Thyroid gland (tissue), 4 donors: Measurements from ENCODE around the gene BBS9. TPM values are rescaled to one million over a fixed set of nuclear protein-coding genes. Genes with fewer than 3 reads are reported as not detected.

ENCODE experiments used
- DNase-seq, 2 donors: peaks; one replicate each; pipeline ENCODE4 v3.0.0-alpha.2; 2019
- H3K27ac ChIP-seq, 3 donors: fragments of 200-600 bp; sonication (generic); 1 replicate in 2 of 3; 2 replicates in 1 of 3; pipeline ENCODE4 v1.5.1; 2016 to 2019; ENCODE audit warnings: mild to moderate bottlenecking in 1 of 3, moderate library complexity in 1 of 3
- H3K27me3 ChIP-seq: fragments of 200-600 bp; sonication (generic); one replicate; pipeline ENCODE4 v1.5.1; 2019
- H3K36me3 ChIP-seq, 2 donors: fragments of 200-600 bp; sonication (generic); one replicate each; pipeline ENCODE4 v1.5.1; 2016 to 2019
- H3K4me1 ChIP-seq, 2 donors: fragments of 200-600 bp; sonication (generic); one replicate each; pipeline ENCODE4 v1.5.1; 2017 to 2019
- H3K4me3 ChIP-seq, 3 donors: fragments of 200-600 bp; sonication (generic); replicated peaks in 1 of 3; 1 replicate in 2 of 3; 2 replicates in 1 of 3; pipeline ENCODE4 v1.5.1; 2016; ENCODE audit warnings: mild to moderate bottlenecking in 1 of 3
- H3K9me3 ChIP-seq: fragments of 200-600 bp; sonication (generic); one replicate; pipeline ENCODE4 v1.5.1; 2017
- POLR2A ChIP-seq, 2 donors: fragments of 450-650 bp; IDR thresholded peaks; one replicate each; pipeline ENCODE4 v1.6.1; 2017; ENCODE audit warnings: antibody characterized with exemption in 2 of 2, mild to moderate bottlenecking in 2 of 2, moderate library complexity in 1 of 2
- WGBS, 2 donors: methylation state at CpG; one replicate each; pipeline ENCODE4 v1.1.5; 2017; 5-methylcytosine and 5-hydroxymethylcytosine counted together
- intact Hi-C: fragments of 100-400 bp; cut with DNase I; formaldehyde crosslinking; loops from one replicate; pipeline ENCODE4 v1.15.1; 2023
- total RNA-seq, 4 donors: library from RNA; depleted of rRNA; stranded (reverse); fragments of >200 nt; gene quantifications; one replicate each; pipeline ENCODE4 v1.2.3, GENCODE V29; 2016
- TF ChIP-seq, protein P1 (sequence below), 6 experiments: fragments of 200-600 bp in 3 of 6; fragments of 450-650 bp in 3 of 6; sonication (generic) in 3 of 6; IDR thresholded peaks; one replicate each; pipeline ENCODE4 v1.5.1; 2016 to 2019; ENCODE audit warnings: antibody characterized with exemption in 6 of 6, mild to moderate bottlenecking in 2 of 6, inconsistent platforms in 1 of 6, moderate library complexity in 1 of 6

The BBS9 gene
- total RNA-seq, 4 donors from 2014 or later: 59.2 to 84.8 (median 73.1) TPM

- no peaks in the 10 kb centered on the region for H3K9me3 ChIP-seq
- no peaks in the 10 kb centered on the region for H3K4me1 ChIP-seq
- no peaks in the 10 kb centered on the region for H3K27me3 ChIP-seq
- DNase-seq: no peak
- H3K27ac ChIP-seq: no peak overlapping the region
- WGBS, 2 donors: 89 to 98% methylated on average over 1 of the region's 1 CpG
- TF ChIP-seq, protein P1, sequence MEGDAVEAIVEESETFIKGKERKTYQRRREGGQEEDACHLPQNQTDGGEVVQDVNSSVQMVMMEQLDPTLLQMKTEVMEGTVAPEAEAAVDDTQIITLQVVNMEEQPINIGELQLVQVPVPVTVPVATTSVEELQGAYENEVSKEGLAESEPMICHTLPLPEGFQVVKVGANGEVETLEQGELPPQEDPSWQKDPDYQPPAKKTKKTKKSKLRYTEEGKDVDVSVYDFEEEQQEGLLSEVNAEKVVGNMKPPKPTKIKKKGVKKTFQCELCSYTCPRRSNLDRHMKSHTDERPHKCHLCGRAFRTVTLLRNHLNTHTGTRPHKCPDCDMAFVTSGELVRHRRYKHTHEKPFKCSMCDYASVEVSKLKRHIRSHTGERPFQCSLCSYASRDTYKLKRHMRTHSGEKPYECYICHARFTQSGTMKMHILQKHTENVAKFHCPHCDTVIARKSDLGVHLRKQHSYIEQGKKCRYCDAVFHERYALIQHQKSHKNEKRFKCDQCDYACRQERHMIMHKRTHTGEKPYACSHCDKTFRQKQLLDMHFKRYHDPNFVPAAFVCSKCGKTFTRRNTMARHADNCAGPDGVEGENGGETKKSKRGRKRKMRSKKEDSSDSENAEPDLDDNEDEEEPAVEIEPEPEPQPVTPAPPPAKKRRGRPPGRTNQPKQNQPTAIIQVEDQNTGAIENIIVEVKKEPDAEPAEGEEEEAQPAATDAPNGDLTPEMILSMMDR (IDR thresholded peaks at IDR 0.05): no peak
- no peak for TF ChIP-seq POLR2A (IDR thresholded peaks at IDR 0.05)
- intact Hi-C loops: no loop called here
- no peak overlapping the region for H3K4me3 ChIP-seq
- no peaks in the 10 kb centered on the region for H3K36me3 ChIP-seq
These were observed 405.5 kb downstream of the BBS9 start for GRCh38 chr7:33534833-33535232.

- Histone ChIP-seq H3K27me3 (no peaks in the 10 kb centered on the region), H3K36me3 (no peaks in the 10 kb centered on the region), H3K4me3 (no peak overlapping the region), H3K9me3 (no peaks in the 10 kb centered on the region), H3K27ac (no peak overlapping the region), H3K4me1 (no peaks in the 10 kb centered on the region)
- TF ChIP-seq, protein P1 (IDR thresholded peaks at IDR 0.05): no peak
- no peak for TF ChIP-seq POLR2A (IDR thresholded peaks at IDR 0.05)
- intact Hi-C loops: no loop called here
- no peak for DNase-seq
- whole genome bisulfite sequencing, 2 donors: 75 to 81% methylated on average over 7 of the region's 7 CpGs
These were observed 406.6 kb downstream of the BBS9 start for GRCh38 chr7:33535989-33536388.

GRCh38 chr7:33536398-33537103 is 407.2 kb downstream of the BBS9 start:
- TF ChIP-seq POLR2A (IDR thresholded peaks at IDR 0.05): no peak
- TF ChIP-seq, protein P1 (IDR thresholded peaks at IDR 0.05): no peak
- 33 to 53% methylated on average over 4 of the region's 4 CpGs for WGBS, 2 donors
- Histone ChIP-seq H3K4me1 (no peaks in the 10 kb centered on the region), H3K27ac (no peak overlapping the region), H3K36me3 (no peaks in the 10 kb centered on the region), H3K9me3 (no peaks in the 10 kb centered on the region), H3K4me3 (no peak overlapping the region), H3K27me3 (no peaks in the 10 kb centered on the region)
- intact Hi-C loops: no loop called here
- no peak for DNase-seq

- intact Hi-C loops: no loop called here
- Histone ChIP-seq H3K4me1 (no peaks in the 10 kb centered on the region), H3K9me3 (no peaks in the 10 kb centered on the region), H3K36me3 (no peaks in the 10 kb centered on the region), H3K4me3 (no peak overlapping the region), H3K27ac (no peak overlapping the region), H3K27me3 (no peaks in the 10 kb centered on the region)
- DNase-seq: no peak
- TF ChIP-seq POLR2A (IDR thresholded peaks at IDR 0.05): no peak
- TF ChIP-seq, protein P1 (IDR thresholded peaks at IDR 0.05): no peak
- 90 to 94% methylated on average over 3 of the region's 3 CpGs for WGBS, 2 donors
These were observed 407.7 kb downstream of the BBS9 start for GRCh38 chr7:33537104-33537477.

DNA sequence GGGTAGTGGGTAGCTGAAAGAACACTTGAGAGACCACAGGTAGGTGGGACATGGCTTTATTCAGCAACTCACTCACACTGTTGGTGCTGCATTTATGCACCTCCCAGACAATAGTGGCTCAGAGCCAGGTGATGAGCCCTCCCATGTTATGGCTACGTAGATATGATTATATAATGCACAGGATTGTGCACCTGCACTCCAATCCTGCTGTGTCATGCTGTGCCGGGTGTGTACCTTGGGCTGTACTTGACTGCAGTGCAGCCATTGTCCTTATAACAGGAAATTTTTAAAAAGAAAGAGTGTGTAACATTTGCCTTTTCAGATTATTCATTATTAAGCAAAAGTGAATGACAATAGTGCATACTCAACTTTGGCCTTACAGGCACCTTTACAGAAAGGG is 409.8 kb downstream of the BBS9 start:
- intact Hi-C loops: no loop called here
- Histone ChIP-seq H3K4me3 (no peak overlapping the region), H3K36me3 (no peaks in the 10 kb centered on the region), H3K27me3 (no peaks in the 10 kb centered on the region), H3K4me1 (no peaks in the 10 kb centered on the region), H3K27ac (no peak overlapping the region), H3K9me3 (no peaks in the 10 kb centered on the region)
- DNase-seq: no peak
- TF ChIP-seq, protein P1 (IDR thresholded peaks at IDR 0.05): no peak
- TF ChIP-seq POLR2A (IDR thresholded peaks at IDR 0.05): no peak
- WGBS, 2 donors: 83 to 95% methylated on average over 2 of the region's 2 CpGs
